Mononuclear cell (primary cell): ENCODE data around the gene EGFR. TPM values are rescaled to one million over a fixed set of nuclear protein-coding genes. Genes with fewer than 3 reads are reported as not detected.

Source experiments
- H3K27me3 ChIP-seq: 2 replicates; pipeline ENCODE4 v1.6.0; 2011; ENCODE audit warnings: low read length, control low read depth; ENCODE audit not compliant: insufficient read depth
- H3K4me1 ChIP-seq: 2 replicates; pipeline ENCODE4 v1.5.1; 2011; ENCODE audit warnings: mild to moderate bottlenecking, low read length, control low read depth; ENCODE audit not compliant: insufficient read depth
- H3K4me3 ChIP-seq: 2 replicates; pipeline ENCODE4 v1.5.1; 2011; ENCODE audit warnings: mild to moderate bottlenecking, low read length, moderate library complexity
- H3K9me3 ChIP-seq: 2 replicates; pipeline ENCODE4 v1.5.1; 2011; ENCODE audit warnings: low read depth, mild to moderate bottlenecking, control low read depth, low read length
- total RNA-seq: library from RNA; depleted of rRNA; stranded (reverse); fragments of >200 nt; gene quantifications from one replicate; pipeline ENCODE4 v1.2.3, GENCODE V29; 2012

The EGFR gene
- total RNA-seq, 1 donor: 0.10 TPM

DNA sequence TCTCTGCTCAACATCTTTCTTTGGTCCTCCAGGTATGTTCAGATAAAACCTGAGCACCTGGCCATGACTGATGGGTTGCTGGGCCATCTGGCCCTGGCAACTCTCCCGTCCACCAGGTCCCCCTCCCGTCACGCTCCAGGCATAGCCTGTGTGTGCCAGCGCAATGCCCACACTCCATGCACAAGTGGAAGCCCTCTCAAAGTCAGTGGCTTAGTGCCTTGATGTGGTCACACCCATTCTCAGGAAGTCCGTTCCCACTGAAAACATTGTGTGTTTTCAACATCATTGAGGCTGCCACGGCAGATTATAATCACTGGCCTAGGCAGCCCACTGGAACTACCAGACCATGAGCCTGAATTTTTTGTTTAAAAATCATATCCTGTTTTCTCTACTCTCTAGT is 175.7 kb downstream of the EGFR start:
- H3K4me1 ChIP-seq: no peaks in the 10 kb centered on the region
- H3K4me3 ChIP-seq: no peak overlapping the region
- H3K9me3 ChIP-seq: no peaks in the 10 kb centered on the region

DNA sequence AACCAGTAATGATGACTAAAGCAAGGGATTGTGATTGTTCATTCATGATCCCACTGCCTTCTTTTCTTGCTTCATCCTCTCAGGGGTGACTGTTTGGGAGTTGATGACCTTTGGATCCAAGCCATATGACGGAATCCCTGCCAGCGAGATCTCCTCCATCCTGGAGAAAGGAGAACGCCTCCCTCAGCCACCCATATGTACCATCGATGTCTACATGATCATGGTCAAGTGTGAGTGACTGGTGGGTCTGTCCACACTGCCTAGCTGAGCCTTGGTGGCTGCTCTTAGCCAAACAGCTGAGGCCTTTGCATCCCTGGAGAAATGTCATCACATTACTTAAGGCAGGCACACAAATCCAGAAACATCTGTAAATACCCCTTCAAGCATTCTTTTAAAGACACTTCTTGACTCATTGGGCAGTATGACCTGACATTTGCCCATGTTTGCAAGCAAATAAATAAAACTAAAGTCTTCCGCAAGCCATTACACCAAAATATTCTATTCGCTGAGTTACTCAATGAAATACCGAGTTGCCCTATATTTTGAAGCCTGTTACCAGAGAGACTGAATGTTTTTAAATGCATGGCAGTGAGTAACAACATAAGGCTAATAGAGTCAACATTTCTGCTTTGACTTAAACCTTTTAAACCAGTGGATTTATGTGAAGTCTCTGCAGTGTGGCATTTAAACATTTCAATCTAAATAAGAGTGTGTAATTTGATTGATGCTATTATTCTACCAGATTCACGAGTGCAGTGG is 180.0 kb downstream of the EGFR start:
- no peak overlapping the region for H3K4me3 ChIP-seq
- no peaks in the 10 kb centered on the region for H3K9me3 ChIP-seq
- H3K4me1 ChIP-seq: no peaks in the 10 kb centered on the region
- no peaks in the 10 kb centered on the region for H3K27me3 ChIP-seq

More for the DNA sequence above, 175.7 kb downstream of the EGFR start:
- H3K27me3 ChIP-seq: no peaks in the 10 kb centered on the region

DNA sequence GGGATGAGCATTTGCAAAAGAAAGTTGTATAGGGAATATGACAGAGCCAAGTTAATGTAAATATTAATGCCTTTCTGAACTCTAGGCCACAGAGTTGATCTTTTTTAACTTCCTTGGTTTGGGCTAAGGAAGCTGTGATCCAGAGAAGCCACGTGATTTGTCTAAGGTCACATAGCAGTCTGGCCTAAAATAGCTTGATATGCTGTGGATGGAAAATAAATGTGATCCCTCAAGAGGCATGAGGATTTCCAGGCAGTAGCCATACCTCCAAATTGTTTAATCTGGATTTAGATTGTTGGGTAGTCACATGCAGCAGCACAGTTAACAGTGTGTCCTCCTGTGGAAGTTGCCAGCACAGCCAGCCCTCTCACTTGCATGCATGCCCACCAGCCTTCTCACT is 180.6 kb downstream of the EGFR start:
- no peaks in the 10 kb centered on the region for H3K9me3 ChIP-seq
- no peak overlapping the region for H3K4me3 ChIP-seq
- H3K27me3 ChIP-seq: no peaks in the 10 kb centered on the region
- no peaks in the 10 kb centered on the region for H3K4me1 ChIP-seq

DNA sequence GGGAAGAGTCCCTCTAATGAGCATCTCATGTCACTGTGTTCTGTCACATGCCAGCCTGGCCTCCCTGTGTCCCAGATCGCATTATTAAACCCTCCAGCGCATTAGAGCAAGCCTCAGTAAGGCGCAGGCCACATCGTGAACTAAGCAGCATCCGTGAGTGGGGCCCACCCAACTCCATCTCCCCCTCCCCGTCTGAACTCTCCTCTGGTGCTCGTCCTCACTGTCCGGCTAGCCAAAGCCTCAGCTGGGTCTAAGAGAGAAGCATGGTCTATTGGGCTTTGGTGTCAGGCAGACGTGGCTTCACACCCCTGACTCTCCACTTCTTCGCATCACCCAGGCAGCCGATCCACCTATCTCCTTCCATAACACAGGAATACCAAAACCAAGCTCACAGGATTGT is 181.6 kb downstream of the EGFR start:
- Histone ChIP-seq H3K4me1 (no peaks in the 10 kb centered on the region), H3K27me3 (no peaks in the 10 kb centered on the region), H3K9me3 (no peaks in the 10 kb centered on the region), H3K4me3 (no peak overlapping the region)

DNA sequence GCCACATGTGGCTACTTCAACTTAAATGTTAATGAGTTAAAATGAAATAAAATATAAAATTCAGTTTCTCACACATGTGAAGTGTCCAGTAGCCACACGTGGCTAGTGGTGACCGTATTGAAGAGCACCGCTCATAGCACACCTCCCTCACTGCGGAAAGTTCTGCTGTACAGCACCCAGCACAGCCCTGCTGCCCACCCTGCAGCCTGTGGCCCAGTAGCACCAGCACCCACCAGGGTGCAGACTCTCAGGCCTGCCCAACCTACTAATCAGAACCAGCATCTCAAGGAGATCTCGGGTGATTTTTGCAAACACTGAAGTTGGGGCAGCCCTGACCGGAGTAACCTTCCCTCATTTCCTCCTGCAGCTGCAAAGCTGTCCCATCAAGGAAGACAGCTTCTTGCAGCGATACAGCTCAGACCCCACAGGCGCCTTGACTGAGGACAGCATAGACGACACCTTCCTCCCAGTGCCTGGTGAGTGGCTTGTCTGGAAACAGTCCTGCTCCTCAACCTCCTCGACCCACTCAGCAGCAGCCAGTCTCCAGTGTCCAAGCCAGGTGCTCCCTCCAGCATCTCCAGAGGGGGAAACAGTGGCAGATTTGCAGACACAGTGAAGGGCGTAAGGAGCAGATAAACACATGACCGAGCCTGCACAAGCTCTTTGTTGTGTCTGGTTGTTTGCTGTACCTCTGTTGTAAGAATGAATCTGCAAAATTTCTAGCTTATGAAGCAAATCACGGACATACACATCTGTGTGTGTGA is 183.5 kb downstream of the EGFR start:
- no peaks in the 10 kb centered on the region for H3K9me3 ChIP-seq

DNA sequence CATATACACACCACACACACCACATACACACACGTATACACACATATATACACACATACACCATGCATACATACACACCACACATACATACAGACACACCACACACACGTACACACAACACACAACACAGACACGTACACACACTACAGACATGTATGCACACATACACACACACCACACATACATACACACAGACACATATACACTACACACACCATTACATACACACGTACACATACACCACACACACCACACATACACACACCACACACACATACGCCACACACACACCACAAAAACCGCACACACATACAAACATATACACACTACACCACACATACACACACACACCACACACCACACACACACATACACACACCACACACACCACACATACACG is 184.5 kb downstream of the EGFR start:
- Histone ChIP-seq H3K4me3 (no peak overlapping the region), H3K4me1 (no peaks in the 10 kb centered on the region), H3K9me3 (no peaks in the 10 kb centered on the region), H3K27me3 (no peaks in the 10 kb centered on the region)

More for the DNA sequence above, 183.5 kb downstream of the EGFR start:
- no peaks in the 10 kb centered on the region for H3K27me3 ChIP-seq
- H3K4me1 ChIP-seq: no peaks in the 10 kb centered on the region
- no peak overlapping the region for H3K4me3 ChIP-seq

DNA sequence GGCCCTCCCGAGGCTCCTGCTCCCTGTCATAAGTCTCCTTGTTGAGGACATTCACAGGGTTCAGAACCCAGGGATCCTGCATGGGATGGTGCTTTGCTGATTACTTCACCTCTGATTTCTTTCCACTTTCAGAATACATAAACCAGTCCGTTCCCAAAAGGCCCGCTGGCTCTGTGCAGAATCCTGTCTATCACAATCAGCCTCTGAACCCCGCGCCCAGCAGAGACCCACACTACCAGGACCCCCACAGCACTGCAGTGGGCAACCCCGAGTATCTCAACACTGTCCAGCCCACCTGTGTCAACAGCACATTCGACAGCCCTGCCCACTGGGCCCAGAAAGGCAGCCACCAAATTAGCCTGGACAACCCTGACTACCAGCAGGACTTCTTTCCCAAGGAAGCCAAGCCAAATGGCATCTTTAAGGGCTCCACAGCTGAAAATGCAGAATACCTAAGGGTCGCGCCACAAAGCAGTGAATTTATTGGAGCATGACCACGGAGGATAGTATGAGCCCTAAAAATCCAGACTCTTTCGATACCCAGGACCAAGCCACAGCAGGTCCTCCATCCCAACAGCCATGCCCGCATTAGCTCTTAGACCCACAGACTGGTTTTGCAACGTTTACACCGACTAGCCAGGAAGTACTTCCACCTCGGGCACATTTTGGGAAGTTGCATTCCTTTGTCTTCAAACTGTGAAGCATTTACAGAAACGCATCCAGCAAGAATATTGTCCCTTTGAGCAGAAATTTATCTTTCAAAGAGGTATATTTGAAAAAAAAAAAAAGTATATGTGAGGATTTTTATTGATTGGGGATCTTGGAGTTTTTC is 186.5 kb downstream of the EGFR start:
- no peak overlapping the region for H3K4me3 ChIP-seq
- H3K4me1 ChIP-seq: no peaks in the 10 kb centered on the region
- H3K9me3 ChIP-seq: no peaks in the 10 kb centered on the region
- H3K27me3 ChIP-seq: no peaks in the 10 kb centered on the region

DNA sequence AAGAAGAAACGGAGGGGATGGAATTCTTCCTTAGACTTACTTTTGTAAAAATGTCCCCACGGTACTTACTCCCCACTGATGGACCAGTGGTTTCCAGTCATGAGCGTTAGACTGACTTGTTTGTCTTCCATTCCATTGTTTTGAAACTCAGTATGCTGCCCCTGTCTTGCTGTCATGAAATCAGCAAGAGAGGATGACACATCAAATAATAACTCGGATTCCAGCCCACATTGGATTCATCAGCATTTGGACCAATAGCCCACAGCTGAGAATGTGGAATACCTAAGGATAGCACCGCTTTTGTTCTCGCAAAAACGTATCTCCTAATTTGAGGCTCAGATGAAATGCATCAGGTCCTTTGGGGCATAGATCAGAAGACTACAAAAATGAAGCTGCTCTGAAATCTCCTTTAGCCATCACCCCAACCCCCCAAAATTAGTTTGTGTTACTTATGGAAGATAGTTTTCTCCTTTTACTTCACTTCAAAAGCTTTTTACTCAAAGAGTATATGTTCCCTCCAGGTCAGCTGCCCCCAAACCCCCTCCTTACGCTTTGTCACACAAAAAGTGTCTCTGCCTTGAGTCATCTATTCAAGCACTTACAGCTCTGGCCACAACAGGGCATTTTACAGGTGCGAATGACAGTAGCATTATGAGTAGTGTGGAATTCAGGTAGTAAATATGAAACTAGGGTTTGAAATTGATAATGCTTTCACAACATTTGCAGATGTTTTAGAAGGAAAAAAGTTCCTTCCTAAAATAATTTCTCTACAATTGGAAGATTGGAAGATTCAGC is 187.6 kb downstream of the EGFR start:
- H3K4me3 ChIP-seq: no peak overlapping the region
- H3K4me1 ChIP-seq: no peaks in the 10 kb centered on the region
- no peaks in the 10 kb centered on the region for H3K27me3 ChIP-seq
- no peaks in the 10 kb centered on the region for H3K9me3 ChIP-seq

DNA sequence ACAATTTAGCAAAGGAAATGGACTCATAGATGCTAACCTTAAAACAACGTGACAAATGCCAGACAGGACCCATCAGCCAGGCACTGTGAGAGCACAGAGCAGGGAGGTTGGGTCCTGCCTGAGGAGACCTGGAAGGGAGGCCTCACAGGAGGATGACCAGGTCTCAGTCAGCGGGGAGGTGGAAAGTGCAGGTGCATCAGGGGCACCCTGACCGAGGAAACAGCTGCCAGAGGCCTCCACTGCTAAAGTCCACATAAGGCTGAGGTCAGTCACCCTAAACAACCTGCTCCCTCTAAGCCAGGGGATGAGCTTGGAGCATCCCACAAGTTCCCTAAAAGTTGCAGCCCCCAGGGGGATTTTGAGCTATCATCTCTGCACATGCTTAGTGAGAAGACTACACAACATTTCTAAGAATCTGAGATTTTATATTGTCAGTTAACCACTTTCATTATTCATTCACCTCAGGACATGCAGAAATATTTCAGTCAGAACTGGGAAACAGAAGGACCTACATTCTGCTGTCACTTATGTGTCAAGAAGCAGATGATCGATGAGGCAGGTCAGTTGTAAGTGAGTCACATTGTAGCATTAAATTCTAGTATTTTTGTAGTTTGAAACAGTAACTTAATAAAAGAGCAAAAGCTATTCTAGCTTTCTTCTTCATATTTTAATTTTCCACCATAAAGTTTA is 188.8 kb downstream of the EGFR start:
- H3K9me3 ChIP-seq: no peaks in the 10 kb centered on the region
- no peak overlapping the region for H3K4me3 ChIP-seq
- H3K27me3 ChIP-seq: no peaks in the 10 kb centered on the region
- no peaks in the 10 kb centered on the region for H3K4me1 ChIP-seq

DNA sequence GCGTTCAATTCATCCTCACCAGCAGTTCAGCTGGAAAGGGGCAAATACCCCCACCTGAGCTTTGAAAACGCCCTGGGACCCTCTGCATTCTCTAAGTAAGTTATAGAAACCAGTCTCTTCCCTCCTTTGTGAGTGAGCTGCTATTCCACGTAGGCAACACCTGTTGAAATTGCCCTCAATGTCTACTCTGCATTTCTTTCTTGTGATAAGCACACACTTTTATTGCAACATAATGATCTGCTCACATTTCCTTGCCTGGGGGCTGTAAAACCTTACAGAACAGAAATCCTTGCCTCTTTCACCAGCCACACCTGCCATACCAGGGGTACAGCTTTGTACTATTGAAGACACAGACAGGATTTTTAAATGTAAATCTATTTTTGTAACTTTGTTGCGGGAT is 190.5 kb downstream of the EGFR start:
- Histone ChIP-seq H3K9me3 (no peaks in the 10 kb centered on the region), H3K27me3 (no peaks in the 10 kb centered on the region), H3K4me1 (no peaks in the 10 kb centered on the region), H3K4me3 (no peak overlapping the region)

DNA sequence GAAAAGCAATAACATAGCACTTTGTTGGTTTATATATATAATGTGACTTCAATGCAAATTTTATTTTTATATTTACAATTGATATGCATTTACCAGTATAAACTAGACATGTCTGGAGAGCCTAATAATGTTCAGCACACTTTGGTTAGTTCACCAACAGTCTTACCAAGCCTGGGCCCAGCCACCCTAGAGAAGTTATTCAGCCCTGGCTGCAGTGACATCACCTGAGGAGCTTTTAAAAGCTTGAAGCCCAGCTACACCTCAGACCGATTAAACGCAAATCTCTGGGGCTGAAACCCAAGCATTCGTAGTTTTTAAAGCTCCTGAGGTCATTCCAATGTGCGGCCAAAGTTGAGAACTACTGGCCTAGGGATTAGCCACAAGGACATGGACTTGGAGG is 191.4 kb downstream of the EGFR start:
- Histone ChIP-seq H3K4me3 (no peak overlapping the region), H3K27me3 (no peaks in the 10 kb centered on the region), H3K9me3 (no peaks in the 10 kb centered on the region), H3K4me1 (no peaks in the 10 kb centered on the region)

DNA sequence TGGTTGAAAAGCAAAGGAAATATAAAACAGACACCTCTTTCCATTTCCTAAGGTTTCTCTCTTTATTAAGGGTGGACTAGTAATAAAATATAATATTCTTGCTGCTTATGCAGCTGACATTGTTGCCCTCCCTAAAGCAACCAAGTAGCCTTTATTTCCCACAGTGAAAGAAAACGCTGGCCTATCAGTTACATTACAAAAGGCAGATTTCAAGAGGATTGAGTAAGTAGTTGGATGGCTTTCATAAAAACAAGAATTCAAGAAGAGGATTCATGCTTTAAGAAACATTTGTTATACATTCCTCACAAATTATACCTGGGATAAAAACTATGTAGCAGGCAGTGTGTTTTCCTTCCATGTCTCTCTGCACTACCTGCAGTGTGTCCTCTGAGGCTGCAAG is 191.9 kb downstream of the EGFR start:
- no peaks in the 10 kb centered on the region for H3K27me3 ChIP-seq
- no peaks in the 10 kb centered on the region for H3K9me3 ChIP-seq
- H3K4me1 ChIP-seq: no peaks in the 10 kb centered on the region
- H3K4me3 ChIP-seq: no peak overlapping the region

DNA sequence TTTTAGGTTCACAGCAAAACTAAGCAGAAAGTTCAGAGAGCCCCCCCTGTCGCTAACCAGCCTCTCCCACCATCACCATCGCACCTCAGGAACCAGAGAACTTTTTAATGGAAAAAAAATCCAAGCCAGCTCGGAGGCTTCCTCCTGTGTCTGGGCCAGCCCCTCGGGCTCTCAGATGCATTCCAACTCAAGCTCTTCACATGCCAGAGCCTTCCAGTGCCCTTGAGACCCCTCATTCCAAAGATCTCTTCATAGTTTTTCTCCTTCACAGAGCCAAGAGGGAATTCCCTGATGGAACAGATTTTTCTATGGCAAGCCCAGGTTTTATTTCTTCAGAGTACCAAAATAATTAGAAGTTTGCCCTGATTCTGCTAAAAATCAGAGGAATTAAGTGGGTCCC is 192.9 kb downstream of the EGFR start:
- no peaks in the 10 kb centered on the region for H3K27me3 ChIP-seq
- H3K4me1 ChIP-seq: no peaks in the 10 kb centered on the region
- no peaks in the 10 kb centered on the region for H3K9me3 ChIP-seq
- H3K4me3 ChIP-seq: no peak overlapping the region

DNA sequence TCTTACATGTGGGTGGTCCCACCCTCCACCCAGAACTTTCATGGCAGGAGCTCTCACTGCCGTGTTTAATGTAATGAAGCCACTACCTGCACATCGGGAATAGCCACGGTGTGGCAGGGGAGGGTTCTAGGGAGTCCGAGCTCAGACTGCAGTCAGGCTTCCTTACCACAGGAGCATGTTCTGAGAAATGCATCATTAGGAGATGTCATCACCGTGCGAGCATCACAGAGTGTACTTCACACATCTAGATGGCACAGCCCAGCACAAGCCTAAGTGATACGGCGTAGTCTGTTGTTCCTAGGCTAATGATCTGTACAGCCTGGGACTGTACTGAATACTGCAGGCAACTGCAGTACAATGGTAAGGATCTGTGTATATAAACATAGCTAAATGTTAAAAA is 193.4 kb downstream of the EGFR start:
- no peaks in the 10 kb centered on the region for H3K27me3 ChIP-seq
- H3K4me3 ChIP-seq: no peak overlapping the region
- no peaks in the 10 kb centered on the region for H3K9me3 ChIP-seq
- no peaks in the 10 kb centered on the region for H3K4me1 ChIP-seq
